Stimulated activated CD4-positive, alpha-beta T cell treated with anti-CD3 and anti-CD28 coated beads, Interleukin-15, amount 100 ng/mL, for 24 hours (primary cell): Measurements from ENCODE around the gene TWF1.
"Not testable (repeated sequence)": the region's sequence is repeated elsewhere in the genome, so short reads cannot be mapped to it uniquely, and the experiment has no call there.

Experiments
- DNase-seq: peaks from one replicate; pipeline ENCODE4 v3.0.0-alpha.2; 2020

The TWF1 gene

DNA sequence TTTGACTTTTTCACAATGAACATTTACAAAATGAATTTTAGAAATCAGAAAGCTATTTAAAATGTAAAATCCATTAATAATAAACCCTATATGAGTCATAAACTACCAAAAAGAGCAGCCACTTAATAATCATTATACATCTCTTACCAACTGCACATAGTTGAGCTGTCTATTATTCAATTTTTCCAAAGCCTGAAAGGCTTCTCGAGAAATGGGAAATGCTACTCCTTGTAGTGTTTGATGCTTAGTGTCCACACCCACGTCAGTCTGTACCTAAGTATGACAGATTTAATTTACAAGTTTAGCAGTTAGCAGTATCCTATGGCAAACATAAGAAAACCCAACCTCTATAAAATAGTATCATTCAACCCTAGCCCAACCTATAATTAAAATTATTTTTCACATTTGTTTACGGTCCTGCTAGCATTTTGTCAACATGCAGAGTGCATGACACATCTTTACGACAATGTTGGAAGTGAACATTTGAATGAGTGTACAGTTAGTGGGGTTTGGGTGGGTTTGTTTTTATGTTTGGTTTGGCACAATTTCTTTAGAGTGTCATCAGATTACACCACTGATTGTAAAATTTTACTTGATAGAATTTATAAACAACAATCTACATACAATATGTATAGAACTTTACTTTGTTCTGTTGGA lies 8.4 kb downstream of the TWF1 start:
- DNase-seq = no peak

- no peak for DNase-seq
Measured at GRCh38 chr12:43795716-43796280, 10.3 kb downstream of the TWF1 start.

GRCh38 chr12:43789941-43790340 lies 16.2 kb downstream of the TWF1 start:
- DNase-seq = no peak

- DNase-seq = no peak
Measured at GRCh38 chr12:43786899-43787693, 19.0 kb downstream of the TWF1 start.

DNA sequence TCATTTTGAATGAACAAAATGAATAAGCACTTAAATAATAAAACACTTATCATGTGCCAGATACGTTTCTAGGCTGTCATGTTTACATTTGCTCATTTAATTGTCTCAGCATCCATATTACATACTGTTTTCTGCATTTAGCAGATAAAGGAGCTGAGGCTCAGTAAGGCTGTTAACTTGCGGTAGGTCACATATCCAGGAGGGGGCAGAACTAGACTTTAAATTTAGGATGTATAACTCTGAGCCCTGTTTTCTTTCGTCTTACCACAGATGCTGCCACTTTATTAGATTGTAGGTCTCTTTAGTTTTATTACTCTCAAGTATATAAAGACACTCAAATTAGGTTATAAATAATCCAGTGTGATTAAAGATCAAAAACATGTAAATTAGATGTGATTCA lies 29.6 kb downstream of the TWF1 start:
- DNase-seq = no peak

- DNase-seq = no peak
Measured at GRCh38 chr12:43766291-43766690, 39.8 kb downstream of the TWF1 start.

GRCh38 chr12:43764528-43764927 lies 41.6 kb downstream of the TWF1 start:
- no peak for DNase-seq

- no peak for DNase-seq
Measured at GRCh38 chr12:43763769-43764168, 42.3 kb downstream of the TWF1 start.

- DNase-seq = no peak
Measured at GRCh38 chr12:43762596-43762995, 43.5 kb downstream of the TWF1 start.

GRCh38 chr12:43761500-43761899 lies 44.6 kb downstream of the TWF1 start:
- DNase-seq = no peak

DNA sequence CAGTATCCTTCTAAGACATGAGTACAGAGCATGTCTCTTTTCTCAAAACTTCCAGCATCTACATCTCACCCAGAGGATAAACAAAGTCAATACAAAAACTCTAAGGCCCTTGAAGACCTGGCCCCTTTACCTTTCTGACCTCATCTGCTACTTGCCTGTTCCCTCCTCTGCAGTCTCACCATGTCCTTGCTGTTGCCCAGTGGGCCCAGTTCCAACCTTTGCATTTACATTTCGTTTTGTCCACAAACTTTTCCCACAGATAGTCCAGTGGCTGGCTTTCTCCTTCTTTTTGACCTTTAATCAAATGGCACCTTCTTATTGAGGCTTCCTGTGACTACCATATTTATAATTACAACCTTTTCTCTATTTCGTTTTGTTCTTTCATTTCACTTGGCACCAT lies 45.7 kb downstream of the TWF1 start:
- no peak for DNase-seq

- DNase-seq = peak; percentile 96
Measured at GRCh38 chr12:43758728-43759563, 47.2 kb downstream of the TWF1 start, which contains the start of the genes IRAK4 and PUS7L. Gene IRAK4, plus strand, starts transcription at chr12:43758951. Its CDS starts 9,161 bp downstream, at chr12:43768112. Gene PUS7L, minus strand, starts transcription at chr12:43758790. Its CDS starts 3,545 bp downstream, at chr12:43755245.

GRCh38 chr12:43758247-43758727 lies 47.8 kb downstream of the TWF1 start:
- DNase-seq = peak; percentile 32

GRCh38 chr12:43754015-43754414 lies 52.1 kb downstream of the TWF1 start:
- no peak for DNase-seq

DNA sequence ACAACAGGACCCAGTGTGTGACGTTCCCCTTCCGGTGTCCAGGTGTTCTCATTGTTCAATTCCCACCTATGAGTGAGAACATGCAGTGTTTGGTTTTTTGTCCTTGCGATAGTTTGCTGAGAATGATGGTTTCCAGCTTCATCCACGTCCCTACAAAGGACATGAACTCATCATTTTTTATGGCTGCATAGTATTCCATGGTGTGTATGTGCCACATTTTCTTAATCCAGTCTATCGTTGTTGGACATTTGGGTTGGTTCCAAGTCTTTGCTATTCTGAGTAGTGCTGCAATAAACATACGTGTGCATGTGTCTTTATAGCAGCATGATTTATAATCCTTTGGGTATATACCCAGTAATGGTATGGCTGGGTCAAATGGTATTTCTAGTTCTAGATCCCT lies 54.8 kb downstream of the TWF1 start:
- not testable (repeated sequence) for DNase-seq

DNA sequence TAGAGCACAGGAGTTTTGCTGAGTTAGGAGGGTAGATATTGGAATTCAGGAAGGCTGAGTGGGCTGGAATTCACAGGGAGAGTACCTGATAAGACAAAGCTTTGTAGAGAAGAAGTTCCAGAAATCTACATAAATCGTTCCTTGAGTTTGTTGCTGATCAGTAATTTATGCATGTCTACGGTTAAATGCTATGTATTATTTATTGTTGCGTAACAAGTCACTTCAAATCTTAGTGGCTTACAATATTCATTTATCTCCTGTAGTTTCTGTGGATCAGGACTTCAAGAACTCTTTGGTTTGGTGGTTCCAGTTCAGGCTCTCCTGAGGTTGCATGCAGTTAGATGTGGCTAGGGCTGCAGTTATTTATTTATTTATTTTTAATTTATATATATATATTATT lies 55.3 kb downstream of the TWF1 start:
- no peak for DNase-seq

GRCh38 chr12:43749016-43749415 lies 57.1 kb downstream of the TWF1 start:
- DNase-seq = no peak

DNA sequence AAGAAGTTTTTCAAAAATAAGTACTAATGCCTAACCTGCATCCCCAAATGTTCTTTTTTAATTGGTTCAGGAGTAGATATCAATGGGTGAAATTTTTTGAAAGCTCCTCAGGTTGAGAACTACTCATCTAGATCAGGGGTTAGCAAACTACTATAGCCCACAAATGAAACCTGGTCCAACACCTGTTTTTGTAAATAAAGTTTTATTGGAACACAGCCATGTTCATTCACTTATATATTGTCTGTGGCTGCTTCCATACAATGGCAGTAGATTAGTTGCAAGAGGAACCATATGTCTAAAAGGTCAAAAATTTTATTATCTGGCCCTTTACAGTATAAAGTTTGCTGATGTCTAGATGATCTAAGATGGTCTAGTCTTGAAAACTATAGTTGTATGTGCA lies 61.3 kb downstream of the TWF1 start:
- no peak for DNase-seq
